GM12875 (cell line): ENCODE results near the gene PCDHB4.
"Not testable (repeated sequence)": the region's sequence is repeated elsewhere in the genome, so short reads cannot be mapped to it uniquely, and the experiment has no call there.

Experiments used
- H3K4me3 ChIP-seq: one replicate; pipeline ENCODE4 v1.5.1; 2011; ENCODE audit warnings: low read depth, low read length, control low read depth
- CTCF ChIP-seq: IDR thresholded peaks from 2 replicates; pipeline ENCODE4 v1.5.1; 2011; ENCODE audit warnings: low read depth, mild to moderate bottlenecking, control low read depth, inconsistent platforms, low read length, moderate library complexity, borderline replicate concordance; ENCODE audit not compliant: insufficient read depth

The PCDHB4 gene

GRCh38 chr5:141135030-141135717 is 13.6 kb downstream of the PCDHB4 start, which contains the start of gene PCDHB5:
PCDHB5 (plus strand) TSS chr5:141135206; CDS start chr5:141135435, 229 bp downstream.
- no peak within 1 kb of the TSS for H3K4me3 ChIP-seq
- TF ChIP-seq CTCF = no peak

- H3K4me3 ChIP-seq = no peak overlapping the region
- no peak for TF ChIP-seq CTCF
These were observed 14.2 kb downstream of the PCDHB4 start for GRCh38 chr5:141135718-141136266.

- H3K4me3 ChIP-seq = not testable (repeated sequence)
These were observed 15.7 kb downstream of the PCDHB4 start for GRCh38 chr5:141137346-141137745.

GRCh38 chr5:141149812-141150211 is 28.2 kb downstream of the PCDHB4 start, which contains the start of gene PCDHB6:
PCDHB6 (plus strand) TSS chr5:141150057; CDS start chr5:141150258, 201 bp downstream.
- TF ChIP-seq CTCF = no peak
- no peak within 1 kb of the TSS for H3K4me3 ChIP-seq

GRCh38 chr5:141150224-141150992 is 28.8 kb downstream of the PCDHB4 start:
- no peak for TF ChIP-seq CTCF
- H3K4me3 ChIP-seq = no peak overlapping the region

- no peak for TF ChIP-seq CTCF
- no peak overlapping the region for H3K4me3 ChIP-seq
These were observed 29.3 kb downstream of the PCDHB4 start for GRCh38 chr5:141150993-141151325.

- H3K4me3 ChIP-seq = not testable (repeated sequence)
These were observed 30.0 kb downstream of the PCDHB4 start for GRCh38 chr5:141151632-141152031.

- not testable (repeated sequence) for H3K4me3 ChIP-seq
These were observed 30.5 kb downstream of the PCDHB4 start for GRCh38 chr5:141152096-141152495.
